Calu3 (cell line): ENCODE data around the gene RABGEF1. TPM values are rescaled to one million over a fixed set of nuclear protein-coding genes. Genes with fewer than 3 reads are reported as not detected.
"Not testable (repeated sequence)": the region's sequence is repeated elsewhere in the genome, so short reads cannot be mapped to it uniquely, and the experiment has no call there.

ENCODE experiments used
- BruUV-seq: library from RNA; stranded (reverse); fragments of 400-500 nt; replicated peaks from 2 replicates; lab custom pipeline; 2021; lab: Mats Ljungman, UMichigan
- CTCF ChIA-PET: fragments of 300-600 bp; sonication (Branson Sonifier 250); formaldehyde crosslinking; loops from one replicate; lab custom pipeline; 2022; ENCODE audit warnings: antibody characterized with exemption; lab: Charles Lee
- DNase-seq: peaks from one replicate; pipeline ENCODE4 v3.0.0; 2022
- H3K27ac Mint-ChIP-seq: one replicate; pipeline ENCODE4 v1.8.0; 2022; ENCODE audit warnings: mixed read lengths; ENCODE audit not compliant: unreplicated experiment
- H3K27me3 Mint-ChIP-seq: one replicate; pipeline ENCODE4 v1.8.0; 2022; ENCODE audit warnings: mixed read lengths; ENCODE audit not compliant: unreplicated experiment
- H3K36me3 Mint-ChIP-seq: one replicate; pipeline ENCODE4 v1.8.0; 2022; ENCODE audit warnings: mild to moderate bottlenecking, moderate library complexity, mixed read lengths; ENCODE audit not compliant: insufficient read depth, unreplicated experiment
- H3K4me1 Mint-ChIP-seq: one replicate; pipeline ENCODE4 v1.8.0; 2022; ENCODE audit warnings: mild to moderate bottlenecking, low read depth, mixed read lengths; ENCODE audit not compliant: unreplicated experiment
- H3K4me3 Mint-ChIP-seq: one replicate; pipeline ENCODE4 v1.8.0; 2022; ENCODE audit warnings: mild to moderate bottlenecking, low read depth, moderate library complexity, mixed read lengths; ENCODE audit not compliant: unreplicated experiment
- H3K9me3 Mint-ChIP-seq: one replicate; pipeline ENCODE4 v1.8.0; 2022; ENCODE audit warnings: low read depth, mixed read lengths; ENCODE audit not compliant: unreplicated experiment
- intact Hi-C: fragments of 100-400 bp; cut with micrococcal nuclease; formaldehyde crosslinking; loops from one replicate; pipeline ENCODE4 v1.10.0; 2022; ENCODE audit not compliant: unreplicated experiment
- total RNA-seq: library from RNA; stranded (reverse); gene quantifications from 2 replicates; pipeline ENCODE4 v1.2.3, GENCODE V29; 2022
- TF ChIP-seq, protein P1 (sequence below): fragments of 200-600 bp; IDR thresholded peaks from one replicate; pipeline ENCODE4 v1.8.0; 2022; ENCODE audit warnings: antibody characterized with exemption; ENCODE audit not compliant: unreplicated experiment

RABGEF1 gene
- total RNA-seq, 1 experiment from 2014 or later, result 12.2 TPM

DNA sequence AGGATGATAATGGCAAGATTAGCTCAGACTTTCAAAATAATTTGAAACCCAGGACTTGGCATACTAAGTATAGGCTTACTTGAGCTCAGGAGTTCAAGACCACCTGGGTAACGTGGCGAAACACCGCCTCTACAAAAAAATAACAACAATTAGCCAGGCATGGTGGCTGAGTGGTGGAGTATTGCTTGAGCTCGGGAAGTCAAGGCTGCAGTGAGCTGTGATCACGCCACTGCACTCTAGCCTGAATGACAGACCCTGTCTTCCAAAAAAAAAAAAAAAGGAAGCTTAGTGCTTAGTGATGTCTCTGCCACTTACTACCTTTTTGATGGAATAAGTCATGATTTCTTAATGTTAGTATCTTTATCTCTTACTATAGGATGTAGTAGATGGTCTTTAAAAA is 25.5 kb downstream of the RABGEF1 start:
- Mint-ChIP-seq H3K4me1 (no peaks in the 10 kb centered on the region), H3K9me3 (peaks cover 3% of the 10 kb centered on the region), H3K36me3 (peaks cover 5% of the 10 kb centered on the region), H3K27me3 (no peaks in the 10 kb centered on the region), H3K27ac (no peak overlapping the region), H3K4me3 (no peak overlapping the region)
- TF ChIP-seq, protein P1, sequence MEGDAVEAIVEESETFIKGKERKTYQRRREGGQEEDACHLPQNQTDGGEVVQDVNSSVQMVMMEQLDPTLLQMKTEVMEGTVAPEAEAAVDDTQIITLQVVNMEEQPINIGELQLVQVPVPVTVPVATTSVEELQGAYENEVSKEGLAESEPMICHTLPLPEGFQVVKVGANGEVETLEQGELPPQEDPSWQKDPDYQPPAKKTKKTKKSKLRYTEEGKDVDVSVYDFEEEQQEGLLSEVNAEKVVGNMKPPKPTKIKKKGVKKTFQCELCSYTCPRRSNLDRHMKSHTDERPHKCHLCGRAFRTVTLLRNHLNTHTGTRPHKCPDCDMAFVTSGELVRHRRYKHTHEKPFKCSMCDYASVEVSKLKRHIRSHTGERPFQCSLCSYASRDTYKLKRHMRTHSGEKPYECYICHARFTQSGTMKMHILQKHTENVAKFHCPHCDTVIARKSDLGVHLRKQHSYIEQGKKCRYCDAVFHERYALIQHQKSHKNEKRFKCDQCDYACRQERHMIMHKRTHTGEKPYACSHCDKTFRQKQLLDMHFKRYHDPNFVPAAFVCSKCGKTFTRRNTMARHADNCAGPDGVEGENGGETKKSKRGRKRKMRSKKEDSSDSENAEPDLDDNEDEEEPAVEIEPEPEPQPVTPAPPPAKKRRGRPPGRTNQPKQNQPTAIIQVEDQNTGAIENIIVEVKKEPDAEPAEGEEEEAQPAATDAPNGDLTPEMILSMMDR, result no peak
- intact Hi-C loops, result no loop called here
- no peak for DNase-seq
- CTCF ChIA-PET, result no interaction called here
- BruUV-seq, result no TSS peak

DNA sequence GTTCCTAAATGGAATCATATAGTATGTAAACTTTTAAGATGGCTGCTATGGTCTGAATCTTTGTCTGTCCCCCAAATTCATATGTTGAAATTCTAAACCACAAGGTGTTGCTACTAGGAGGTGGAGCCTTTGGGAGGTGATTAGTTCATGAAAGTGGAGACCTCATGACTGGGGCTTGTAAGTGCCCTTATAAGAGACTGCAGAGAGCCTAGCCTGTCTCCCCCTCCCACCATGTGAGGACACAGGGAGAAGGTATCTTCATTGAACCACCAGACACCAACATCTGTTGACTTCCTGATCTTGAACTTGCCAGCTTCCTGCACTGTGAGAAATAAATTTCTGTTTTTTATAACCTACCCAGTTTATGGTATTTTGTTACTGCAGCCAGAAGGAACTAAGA is 27.0 kb downstream of the RABGEF1 start:
- H3K27me3 Mint-ChIP-seq, CTCF ChIA-PET, H3K27ac Mint-ChIP-seq, H3K36me3 Mint-ChIP-seq, H3K4me3 Mint-ChIP-seq, DNase-seq, H3K9me3 Mint-ChIP-seq, H3K4me1 Mint-ChIP-seq, BruUV-seq, intact Hi-C loops: not testable (repeated sequence)

DNA sequence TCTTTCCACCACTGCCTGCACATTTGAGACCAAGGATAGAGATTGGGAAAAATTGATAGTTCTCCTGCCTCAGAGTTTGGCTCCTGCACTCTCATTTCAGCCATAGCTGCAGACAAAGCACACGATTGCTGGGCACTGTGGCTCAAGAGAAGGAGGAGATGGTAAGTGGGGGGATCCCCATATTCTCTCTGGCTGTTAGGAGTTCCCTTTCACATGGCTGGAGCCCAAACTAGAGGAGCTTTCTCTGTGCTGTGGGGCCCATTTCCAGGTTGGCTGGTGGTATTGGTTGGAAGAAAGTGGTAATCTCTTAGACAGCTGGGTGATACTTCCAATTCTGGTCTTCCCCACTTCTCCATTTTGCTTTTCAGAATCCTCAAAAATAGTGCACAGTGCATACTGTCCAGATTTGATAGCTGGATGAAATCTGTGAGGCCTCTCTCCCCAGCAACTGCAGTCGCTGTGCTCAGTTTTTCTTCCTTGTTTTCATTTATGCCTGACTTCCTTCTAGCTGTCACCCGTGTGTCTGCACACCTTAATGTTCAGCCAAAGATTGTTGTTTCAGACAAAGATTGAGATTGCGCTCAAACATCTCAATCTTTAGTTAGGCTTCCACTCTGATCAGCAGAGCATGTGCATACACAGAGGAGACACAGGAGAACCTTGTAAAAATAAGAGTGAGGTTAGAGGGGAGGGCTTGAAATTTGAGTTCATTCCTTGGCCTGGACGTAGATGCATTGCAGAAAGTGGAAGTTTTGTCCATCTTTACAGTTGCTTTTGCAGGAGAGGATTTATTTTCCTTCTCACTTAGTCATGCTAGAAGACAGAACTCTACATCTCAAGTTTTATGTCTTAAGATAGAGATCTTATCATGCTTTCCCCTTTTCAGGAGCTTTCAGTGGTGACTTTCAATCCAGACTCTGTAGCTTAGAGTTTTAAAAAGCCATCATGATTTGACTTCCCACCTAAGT is 28.6 kb downstream of the RABGEF1 start:
- CTCF ChIA-PET, result interaction anchor here (0.5 kb wide), 1 partner anchor 286 kb away, joined by 5 read pairs; no protein-coding TSS in a partner anchor
- no peaks in the 10 kb centered on the region for H3K27me3 Mint-ChIP-seq
- peaks cover 5% of the 10 kb centered on the region for H3K36me3 Mint-ChIP-seq
- no peaks in the 10 kb centered on the region for H3K9me3 Mint-ChIP-seq
- no peak overlapping the region for H3K27ac Mint-ChIP-seq
- no peaks in the 10 kb centered on the region for H3K4me1 Mint-ChIP-seq
- TF ChIP-seq, protein P1, result no peak
- no peak for DNase-seq
- BruUV-seq, result no TSS peak
- no peak overlapping the region for H3K4me3 Mint-ChIP-seq
- intact Hi-C loops, result no loop called here

DNA sequence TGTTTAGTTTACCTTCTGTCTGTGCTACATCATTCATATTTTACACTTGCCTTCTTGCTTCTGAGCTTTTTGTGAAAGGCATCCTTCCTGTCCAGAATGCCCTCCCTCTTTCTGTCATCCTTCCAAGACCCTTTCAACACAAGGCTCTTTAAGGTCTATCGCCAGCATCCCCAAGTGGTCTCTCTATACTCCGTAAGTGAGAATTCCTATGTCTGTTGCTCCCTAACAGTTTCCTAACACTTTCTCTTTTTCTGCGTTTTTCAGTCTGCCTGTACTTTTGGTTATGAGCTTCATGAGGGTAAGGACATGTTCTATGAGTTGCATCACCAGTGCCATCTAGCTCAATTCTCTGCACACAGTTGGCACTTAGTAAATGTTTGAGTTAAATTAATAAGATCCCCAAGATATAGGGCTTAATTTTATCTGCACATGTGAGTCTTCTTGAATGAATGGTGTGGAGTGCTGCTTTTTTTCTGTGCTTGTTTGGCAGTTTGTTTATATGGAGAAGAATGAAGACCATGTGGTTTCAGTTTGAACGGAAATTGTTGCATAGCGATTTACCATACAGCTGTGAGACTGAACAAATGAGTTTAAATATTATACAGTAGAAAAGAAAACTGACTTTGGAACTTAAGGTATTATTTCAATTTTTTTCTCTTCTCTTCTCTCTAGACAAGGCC is 29.4 kb downstream of the RABGEF1 start:
- no peak overlapping the region for H3K27ac Mint-ChIP-seq
- H3K27me3 Mint-ChIP-seq, result no peaks in the 10 kb centered on the region
- no peak for DNase-seq
- BruUV-seq, result no TSS peak
- no peak overlapping the region for H3K4me3 Mint-ChIP-seq
- intact Hi-C loops, result no loop called here
- TF ChIP-seq, protein P1, result no peak
- H3K9me3 Mint-ChIP-seq, result no peaks in the 10 kb centered on the region
- H3K36me3 Mint-ChIP-seq, result peaks cover 5% of the 10 kb centered on the region
- no peaks in the 10 kb centered on the region for H3K4me1 Mint-ChIP-seq
- CTCF ChIA-PET, result interaction anchor here (0.5 kb wide), 1 partner anchor 287 kb away, joined by 5 read pairs; no protein-coding TSS in a partner anchor
